Testis (tissue), 2 donors: ENCODE data around the gene NPAT.

Experiments used
- POLR2A ChIP-seq: fragments of 450-650 bp; IDR thresholded peaks from one replicate; pipeline ENCODE4 v1.6.1; 2017; ENCODE audit warnings: antibody characterized with exemption, mild to moderate bottlenecking, moderate library complexity
- TF ChIP-seq, protein P1 (sequence below), 3 experiments: fragments of 450-650 bp in 2 of 3; fragments of 200-600 bp in 1 of 3; sonication (generic) in 1 of 3; IDR thresholded peaks; one replicate each; pipeline ENCODE4 v1.5.1; 2016 to 2019; ENCODE audit warnings: antibody characterized with exemption in 3 of 3, mild to moderate bottlenecking in 2 of 3, moderate library complexity in 1 of 3

DNA sequence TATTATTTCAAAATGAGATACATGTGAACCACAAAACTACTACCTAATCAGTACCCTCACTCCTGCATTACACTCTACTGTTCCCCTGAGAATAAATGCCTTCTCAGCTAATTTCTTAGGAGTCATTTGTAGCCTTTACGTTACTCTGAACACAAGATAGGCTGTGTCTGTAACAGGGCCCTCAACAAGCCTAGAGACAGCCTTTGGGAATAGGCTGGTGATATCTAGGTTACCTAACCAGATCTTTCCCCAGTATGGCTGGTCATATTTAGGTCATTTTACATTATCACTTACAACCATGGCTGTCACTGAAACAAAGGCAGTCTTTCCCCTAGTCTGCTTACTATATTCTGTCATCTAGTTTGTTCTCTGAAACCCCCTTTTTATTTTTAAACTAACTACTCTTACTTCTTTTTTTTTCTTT, 14.6 kb upstream of the NPAT start:
- TF ChIP-seq, protein P1, sequence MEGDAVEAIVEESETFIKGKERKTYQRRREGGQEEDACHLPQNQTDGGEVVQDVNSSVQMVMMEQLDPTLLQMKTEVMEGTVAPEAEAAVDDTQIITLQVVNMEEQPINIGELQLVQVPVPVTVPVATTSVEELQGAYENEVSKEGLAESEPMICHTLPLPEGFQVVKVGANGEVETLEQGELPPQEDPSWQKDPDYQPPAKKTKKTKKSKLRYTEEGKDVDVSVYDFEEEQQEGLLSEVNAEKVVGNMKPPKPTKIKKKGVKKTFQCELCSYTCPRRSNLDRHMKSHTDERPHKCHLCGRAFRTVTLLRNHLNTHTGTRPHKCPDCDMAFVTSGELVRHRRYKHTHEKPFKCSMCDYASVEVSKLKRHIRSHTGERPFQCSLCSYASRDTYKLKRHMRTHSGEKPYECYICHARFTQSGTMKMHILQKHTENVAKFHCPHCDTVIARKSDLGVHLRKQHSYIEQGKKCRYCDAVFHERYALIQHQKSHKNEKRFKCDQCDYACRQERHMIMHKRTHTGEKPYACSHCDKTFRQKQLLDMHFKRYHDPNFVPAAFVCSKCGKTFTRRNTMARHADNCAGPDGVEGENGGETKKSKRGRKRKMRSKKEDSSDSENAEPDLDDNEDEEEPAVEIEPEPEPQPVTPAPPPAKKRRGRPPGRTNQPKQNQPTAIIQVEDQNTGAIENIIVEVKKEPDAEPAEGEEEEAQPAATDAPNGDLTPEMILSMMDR (IDR thresholded peaks at IDR 0.05), result no peak
- no peak for TF ChIP-seq POLR2A
